Measurements from ENCODE around the gene GSDMA.

Gene GSDMA

DNA sequence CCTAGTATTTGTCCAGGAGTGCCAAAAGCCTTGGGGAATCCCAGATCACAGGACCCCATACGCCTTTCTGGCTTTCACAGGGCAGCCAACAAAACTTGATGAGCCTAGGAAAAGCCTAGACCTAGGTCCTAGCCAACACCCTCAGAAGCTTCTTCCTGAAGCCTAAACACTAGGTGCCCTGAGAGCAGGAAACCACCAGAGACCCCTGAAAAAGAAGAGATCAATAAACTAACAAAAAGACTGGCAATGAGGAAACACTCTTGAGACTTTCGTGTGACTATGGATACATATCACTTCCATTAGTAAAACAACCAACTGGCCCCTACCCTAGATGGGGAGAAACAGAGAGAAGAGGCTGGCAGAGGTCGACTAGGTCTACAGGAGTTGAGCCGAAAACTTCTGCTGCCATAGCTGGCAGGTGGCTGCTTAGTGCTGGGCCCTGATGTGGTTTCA is 36.6 kb upstream of the GSDMA start:
- peaks cover 17% of the 10 kb centered on the region for H3K79me2 ChIP-seq
- peaks cover 17% of the 10 kb centered on the region for H3K4me1 ChIP-seq
- H2AFZ ChIP-seq, result no peak overlapping the region
- H3K27ac ChIP-seq, result no peak overlapping the region
- no peaks in the 10 kb centered on the region for H3K9me3 ChIP-seq (ENCODE audit: control insufficient read depth, low read length)
- no peaks in the 10 kb centered on the region for H3K36me3 ChIP-seq (ENCODE audit: control insufficient read depth, insufficient read depth, low read length)
- H3K9ac ChIP-seq, result no peak overlapping the region
- H3K27me3 ChIP-seq (ENCODE audit: control insufficient read depth, insufficient read depth, low read length), result no peaks in the 10 kb centered on the region
- H3K4me2 ChIP-seq (ENCODE audit: low read length), result peak overlapping the region; percentile 90
- TF ChIP-seq, protein P1, sequence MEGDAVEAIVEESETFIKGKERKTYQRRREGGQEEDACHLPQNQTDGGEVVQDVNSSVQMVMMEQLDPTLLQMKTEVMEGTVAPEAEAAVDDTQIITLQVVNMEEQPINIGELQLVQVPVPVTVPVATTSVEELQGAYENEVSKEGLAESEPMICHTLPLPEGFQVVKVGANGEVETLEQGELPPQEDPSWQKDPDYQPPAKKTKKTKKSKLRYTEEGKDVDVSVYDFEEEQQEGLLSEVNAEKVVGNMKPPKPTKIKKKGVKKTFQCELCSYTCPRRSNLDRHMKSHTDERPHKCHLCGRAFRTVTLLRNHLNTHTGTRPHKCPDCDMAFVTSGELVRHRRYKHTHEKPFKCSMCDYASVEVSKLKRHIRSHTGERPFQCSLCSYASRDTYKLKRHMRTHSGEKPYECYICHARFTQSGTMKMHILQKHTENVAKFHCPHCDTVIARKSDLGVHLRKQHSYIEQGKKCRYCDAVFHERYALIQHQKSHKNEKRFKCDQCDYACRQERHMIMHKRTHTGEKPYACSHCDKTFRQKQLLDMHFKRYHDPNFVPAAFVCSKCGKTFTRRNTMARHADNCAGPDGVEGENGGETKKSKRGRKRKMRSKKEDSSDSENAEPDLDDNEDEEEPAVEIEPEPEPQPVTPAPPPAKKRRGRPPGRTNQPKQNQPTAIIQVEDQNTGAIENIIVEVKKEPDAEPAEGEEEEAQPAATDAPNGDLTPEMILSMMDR (IDR thresholded peaks at IDR 0.05), result no peak
- peak overlapping the region; percentile 92 for H3K4me3 ChIP-seq (ENCODE audit: low read depth, low read length)

DNA sequence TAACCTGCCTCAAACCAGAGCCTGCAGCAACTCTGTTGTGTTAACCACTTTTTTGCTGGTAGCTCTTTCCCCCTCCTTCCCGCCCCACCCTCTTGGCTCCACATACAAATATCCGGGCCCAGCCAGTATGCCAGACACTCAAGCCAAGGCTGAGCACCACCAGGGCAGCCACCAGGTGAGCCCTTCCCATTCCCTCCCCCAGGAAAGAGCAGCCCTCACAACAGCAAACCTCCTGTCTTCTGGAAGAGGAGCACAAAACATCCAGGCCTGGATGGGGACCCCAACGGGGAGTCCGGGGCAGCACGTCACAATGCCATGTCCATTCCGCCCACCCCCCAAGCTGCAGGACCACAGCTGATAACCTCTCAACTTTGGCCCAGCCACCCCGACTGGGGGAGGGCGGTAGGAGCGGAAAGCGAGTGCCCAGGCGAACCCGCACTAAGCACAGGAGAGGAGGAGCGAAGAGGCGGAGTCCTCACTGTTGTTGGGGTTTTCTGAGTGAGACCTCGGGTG is 36.2 kb upstream of the GSDMA start:
- no peak overlapping the region for H3K27ac ChIP-seq

DNA sequence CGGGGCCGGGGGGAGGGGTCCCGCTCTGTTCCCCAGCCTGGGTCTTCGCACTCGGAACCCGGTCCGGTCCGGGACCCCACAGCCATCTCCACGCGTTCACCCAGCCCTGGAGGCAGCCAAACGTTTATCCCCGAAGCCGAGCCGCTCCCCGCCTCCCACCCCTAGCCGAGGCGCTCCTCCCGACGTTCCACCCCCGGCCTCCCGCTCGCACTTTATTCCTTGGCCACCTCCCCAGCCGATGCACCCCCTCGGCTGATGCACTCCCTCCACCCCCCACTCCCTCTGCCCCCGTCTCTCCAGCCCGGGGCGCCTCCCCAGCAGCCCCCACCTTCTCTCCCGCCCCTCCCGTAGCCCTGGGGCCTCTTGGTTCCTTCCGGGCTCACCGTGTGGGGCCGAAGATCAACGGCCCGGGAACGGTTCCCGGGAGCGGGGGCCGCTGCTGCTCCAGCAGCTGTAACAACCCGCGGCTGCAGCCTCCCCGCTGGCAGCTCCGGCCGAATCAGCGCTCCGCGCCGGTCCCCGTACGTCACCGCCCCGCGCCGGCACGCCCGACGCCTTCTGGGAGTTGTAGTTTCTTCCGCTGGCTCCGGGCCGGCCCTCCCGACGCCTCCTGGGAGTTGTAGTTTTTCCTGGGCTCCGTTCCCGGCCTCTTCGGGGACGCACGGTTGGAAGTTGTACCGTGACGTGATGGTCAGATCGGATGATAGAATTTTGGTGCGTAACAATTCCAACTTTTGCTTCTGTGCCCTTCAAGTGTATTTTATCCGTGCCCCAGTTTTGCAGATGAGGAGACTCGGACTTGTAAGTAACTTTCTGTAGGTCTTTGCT is 35.5 kb upstream of the GSDMA start, which contains the start of the genes LRRC3C and ORMDL3:
Gene LRRC3C, plus strand, starts transcription at position 632 of the 828 bp plus-strand sequence. CDS start 13,792 bp downstream, outside the sequence.
Gene ORMDL3, minus strand, starts transcription at position 501 of the 828 bp plus-strand sequence. CDS start 3,398 bp downstream, outside the sequence.
- H3K27me3 ChIP-seq (ENCODE audit: control insufficient read depth, insufficient read depth, low read length), result no peaks in the 10 kb centered on the region
- H3K9me3 ChIP-seq (ENCODE audit: control insufficient read depth, low read length), result no peaks in the 10 kb centered on the region
- TF ChIP-seq, protein P1 (IDR thresholded peaks at IDR 0.05), result no peak
- peak within 1 kb of the TSS; percentile 92 for H3K4me3 ChIP-seq (ENCODE audit: low read depth, low read length)
- H3K79me2 ChIP-seq, result peaks cover 17% of the 10 kb centered on the region
- H3K36me3 ChIP-seq (ENCODE audit: control insufficient read depth, insufficient read depth, low read length), result no peaks in the 10 kb centered on the region
- peak within 1 kb of the TSS; percentile 74 for H3K9ac ChIP-seq
- H3K27ac ChIP-seq, result peak within 1 kb of the TSS; percentile 84
- peaks cover 17% of the 10 kb centered on the region for H3K4me1 ChIP-seq
- H2AFZ ChIP-seq, result peak within 1 kb of the TSS; percentile 93
- peak within 1 kb of the TSS; percentile 90 for H3K4me2 ChIP-seq (ENCODE audit: low read length)

More for the DNA sequence above, 36.2 kb upstream of the GSDMA start:
- H3K4me3 ChIP-seq (ENCODE audit: low read depth, low read length), result peak overlapping the region; percentile 92
- H3K79me2 ChIP-seq, result peaks cover 17% of the 10 kb centered on the region
- no peaks in the 10 kb centered on the region for H3K27me3 ChIP-seq (ENCODE audit: control insufficient read depth, insufficient read depth, low read length)
- H3K9me3 ChIP-seq (ENCODE audit: control insufficient read depth, low read length), result no peaks in the 10 kb centered on the region
- TF ChIP-seq, protein P1 (IDR thresholded peaks at IDR 0.05), result no peak
- peak overlapping the region; percentile 93 for H2AFZ ChIP-seq
- H3K9ac ChIP-seq, result peak overlapping the region; percentile 74
- no peaks in the 10 kb centered on the region for H3K36me3 ChIP-seq (ENCODE audit: control insufficient read depth, insufficient read depth, low read length)
- H3K4me1 ChIP-seq, result peaks cover 17% of the 10 kb centered on the region
- peak overlapping the region; percentile 90 for H3K4me2 ChIP-seq (ENCODE audit: low read length)

DNA sequence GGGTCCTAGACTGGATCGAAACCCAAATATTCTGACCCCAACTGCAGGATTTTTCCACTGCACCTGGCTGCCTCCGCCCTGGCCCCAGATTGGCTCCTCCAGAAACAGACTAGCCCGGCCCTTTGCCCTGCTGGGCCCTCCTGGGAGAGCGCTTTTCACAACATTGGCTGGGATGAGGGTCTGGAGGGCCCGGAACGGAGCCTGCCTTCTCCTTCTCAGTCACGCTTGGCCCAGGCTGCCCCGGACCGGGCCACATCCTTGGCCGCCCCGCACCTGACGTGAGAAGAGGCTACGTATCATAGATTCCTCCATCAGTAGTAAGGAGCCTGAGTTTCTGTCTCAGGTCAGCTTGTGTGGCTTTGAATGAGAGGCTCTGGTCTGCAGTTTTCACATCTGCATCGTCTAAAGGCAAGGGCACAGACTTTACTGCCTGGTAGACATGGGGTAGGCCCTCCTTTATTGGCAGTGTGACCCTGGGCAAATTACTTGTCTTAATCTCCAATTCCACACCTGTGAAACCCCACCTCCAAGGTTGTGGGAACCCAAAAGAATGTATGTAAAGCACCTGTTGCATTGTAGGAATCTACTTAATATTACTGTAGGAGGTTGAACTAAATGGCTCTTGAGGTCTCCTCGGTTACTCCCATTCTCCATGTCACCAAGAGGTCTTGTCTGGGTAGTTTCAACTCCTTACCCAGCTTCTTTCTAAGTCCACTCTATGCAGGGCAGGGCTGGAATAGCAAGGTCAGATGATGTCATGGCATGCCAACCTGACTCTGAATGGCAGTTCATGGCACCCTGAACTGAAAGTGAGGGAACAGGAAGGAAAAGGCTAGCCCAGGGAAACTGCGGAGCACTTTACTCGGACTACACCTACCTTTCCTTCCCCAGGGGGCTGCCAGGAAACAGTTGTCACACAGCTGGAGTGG is 34.6 kb upstream of the GSDMA start:
- no peaks in the 10 kb centered on the region for H3K9me3 ChIP-seq (ENCODE audit: control insufficient read depth, low read length)
- H3K4me1 ChIP-seq, result peaks cover 17% of the 10 kb centered on the region
- peak overlapping the region; percentile 92 for H3K4me3 ChIP-seq (ENCODE audit: low read depth, low read length)
- H3K27me3 ChIP-seq (ENCODE audit: control insufficient read depth, insufficient read depth, low read length), result no peaks in the 10 kb centered on the region
- peak overlapping the region; percentile 93 for H2AFZ ChIP-seq
- peak overlapping the region; percentile 90 for H3K4me2 ChIP-seq (ENCODE audit: low read length)
- peaks cover 17% of the 10 kb centered on the region for H3K79me2 ChIP-seq
- TF ChIP-seq, protein P1 (IDR thresholded peaks at IDR 0.05), result no peak
- peak overlapping the region; percentile 32 for H3K9ac ChIP-seq
- H3K27ac ChIP-seq, result peak overlapping the region; percentile 84
- H3K36me3 ChIP-seq (ENCODE audit: control insufficient read depth, insufficient read depth, low read length), result no peaks in the 10 kb centered on the region

All from parathyroid adenoma (tissue), 2 donors.